GM19455 (cell line): ENCODE data around the gene SORBS1.

ENCODE experiments used
- ATAC-seq: cut with Tn5 transposase; IDR thresholded peaks from one replicate; pipeline ENCODE4 v1.9.1; 2021; ENCODE audit not compliant: unreplicated experiment

Gene SORBS1

DNA sequence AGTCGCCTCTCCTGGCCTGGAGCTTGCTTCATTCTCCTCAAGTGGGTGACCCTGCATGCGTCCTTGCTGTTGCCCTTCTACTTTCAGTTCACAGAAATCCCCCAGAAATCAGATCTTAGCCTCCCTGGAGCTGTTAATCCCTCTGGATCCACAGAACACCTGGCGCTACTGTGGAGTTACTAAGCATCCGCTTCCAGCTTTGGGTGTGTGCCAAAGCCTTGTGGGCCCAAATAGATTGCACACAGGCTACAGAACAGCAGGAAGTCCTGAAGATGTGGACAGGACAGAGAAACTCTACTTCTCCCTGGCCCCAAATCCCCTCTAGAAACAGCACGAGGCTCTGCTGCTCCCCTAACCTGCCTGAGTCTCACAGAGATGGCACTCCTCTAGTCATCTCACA is 233.8 kb downstream of the SORBS1 start:
- ATAC-seq = no peak

DNA sequence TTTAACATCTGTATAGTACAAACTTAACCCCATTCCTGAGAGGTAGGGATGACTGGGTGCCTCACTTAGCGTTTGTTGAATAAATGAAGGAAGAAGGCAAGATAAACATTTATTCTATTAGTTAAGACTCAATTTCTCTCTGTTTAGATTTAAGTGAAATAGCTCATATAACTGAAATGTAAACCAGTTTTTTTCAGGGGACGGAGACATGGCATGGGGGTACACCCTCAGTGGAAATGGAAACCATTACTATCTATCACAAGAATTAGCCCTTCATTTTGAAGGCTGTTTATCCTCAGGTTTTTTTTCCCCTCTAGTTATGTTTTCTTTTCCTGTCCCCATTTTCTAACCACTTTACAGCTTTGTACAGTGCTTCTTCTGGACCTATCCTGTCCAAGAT is 234.8 kb downstream of the SORBS1 start:
- no peak for ATAC-seq

DNA sequence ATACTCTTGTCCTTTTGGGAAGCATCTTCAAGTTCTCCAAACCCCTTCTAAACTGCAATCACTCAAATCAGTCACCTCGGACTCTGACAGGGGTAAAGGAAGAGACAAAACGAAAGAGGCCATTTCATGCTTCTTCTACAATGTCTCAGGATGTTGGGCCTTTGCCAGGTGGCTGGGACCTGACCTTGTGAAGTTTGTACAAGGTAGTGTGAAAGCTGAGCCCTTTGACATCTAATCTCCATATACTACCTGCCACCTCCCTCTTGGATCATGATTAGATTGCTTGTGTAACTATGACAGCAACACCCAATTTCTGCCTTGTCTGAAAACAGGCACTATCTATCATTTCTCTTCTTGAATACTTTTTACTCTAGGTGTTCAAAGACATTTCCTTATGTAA is 235.3 kb downstream of the SORBS1 start:
- ATAC-seq = no peak

DNA sequence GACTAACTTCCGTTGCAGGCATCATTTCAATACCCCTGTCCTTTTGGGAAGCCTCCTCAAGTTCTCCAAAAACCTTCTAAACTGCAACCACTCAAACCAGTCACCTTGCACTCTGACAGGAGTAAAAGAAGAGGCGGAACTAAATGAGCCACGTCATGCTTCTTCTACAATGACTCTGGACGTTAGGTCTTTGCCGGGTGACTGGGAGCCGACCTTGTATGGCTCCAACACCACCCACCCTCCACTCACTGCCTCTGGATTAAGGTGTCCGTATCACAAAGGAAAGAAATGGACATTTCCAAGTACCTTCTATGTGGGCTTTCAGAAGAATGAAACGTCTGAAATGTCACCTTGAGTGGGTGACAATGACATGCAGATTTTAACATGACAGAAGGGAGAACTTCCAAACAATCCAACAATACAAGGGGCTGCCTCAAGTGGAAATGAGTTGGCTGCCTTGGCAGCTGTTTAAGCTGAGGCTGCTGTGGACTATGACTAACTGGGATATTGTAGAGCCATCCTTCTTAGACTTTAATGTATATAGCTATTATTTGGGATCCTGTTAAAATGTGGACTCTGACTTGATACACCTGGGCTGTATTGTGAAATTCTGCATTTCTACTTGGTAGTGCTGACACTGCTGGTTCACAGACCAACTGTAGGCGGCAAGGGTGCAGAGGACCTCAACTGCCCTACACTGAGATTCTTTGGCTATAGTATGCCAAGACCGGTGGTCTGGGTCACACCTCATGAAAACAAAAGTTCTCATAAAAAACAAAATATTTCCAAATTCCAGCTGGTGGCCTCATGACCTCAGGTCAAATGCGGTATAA is 236.5 kb downstream of the SORBS1 start:
- ATAC-seq = no peak

DNA sequence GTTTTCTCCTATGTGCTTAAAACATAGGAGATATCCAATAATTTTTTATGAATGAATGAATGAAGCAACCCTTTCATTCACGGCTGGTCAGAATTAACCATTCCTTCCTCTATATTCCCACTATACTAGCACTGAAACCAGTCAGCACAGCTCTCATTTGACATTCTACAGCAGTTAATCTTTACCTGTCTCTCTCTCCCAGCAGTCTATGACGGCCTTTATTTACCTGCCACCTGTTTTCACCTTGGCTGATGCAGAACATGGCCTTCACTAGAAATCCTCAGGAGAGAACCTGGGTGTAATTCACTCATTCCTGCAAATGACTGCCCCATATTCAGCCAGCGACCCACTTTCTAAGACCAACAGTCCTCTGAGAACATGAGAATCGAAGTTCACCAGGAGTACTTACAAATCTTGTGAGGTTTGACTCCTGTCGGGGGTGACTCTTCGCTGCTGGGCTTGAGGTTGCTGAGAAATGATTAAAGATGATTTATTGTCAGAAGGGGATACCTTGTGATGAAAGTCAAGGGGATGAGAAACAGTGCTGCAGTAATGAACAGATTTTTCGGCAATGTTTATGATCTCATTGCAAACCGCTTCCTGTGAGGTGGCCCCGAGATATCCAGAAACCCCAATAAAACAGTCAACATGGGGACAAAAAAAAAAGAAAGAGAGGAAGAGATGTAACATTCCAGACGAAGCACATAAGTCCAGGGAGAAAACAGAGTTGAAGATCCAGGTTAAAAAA is 239.4 kb downstream of the SORBS1 start:
- ATAC-seq = no peak

DNA sequence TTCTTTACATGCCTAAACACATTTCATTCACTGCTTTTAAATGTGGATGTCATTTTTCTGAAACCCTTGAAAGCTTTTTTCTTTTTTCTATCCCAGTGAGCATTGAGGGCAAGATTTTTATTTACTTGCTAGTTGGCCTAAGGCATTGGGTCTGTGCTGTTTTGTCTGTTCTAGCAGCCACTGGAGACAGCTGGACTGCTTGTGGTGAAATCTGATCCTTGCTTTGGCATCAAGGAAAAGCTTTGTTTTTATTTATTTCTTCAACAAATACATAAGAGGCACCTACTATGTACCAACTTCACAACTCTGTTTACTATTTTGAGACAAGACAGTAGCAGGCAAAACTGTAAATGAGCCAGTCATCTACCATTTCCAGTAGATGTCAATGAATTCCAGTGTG is 241.9 kb downstream of the SORBS1 start:
- no peak for ATAC-seq

DNA sequence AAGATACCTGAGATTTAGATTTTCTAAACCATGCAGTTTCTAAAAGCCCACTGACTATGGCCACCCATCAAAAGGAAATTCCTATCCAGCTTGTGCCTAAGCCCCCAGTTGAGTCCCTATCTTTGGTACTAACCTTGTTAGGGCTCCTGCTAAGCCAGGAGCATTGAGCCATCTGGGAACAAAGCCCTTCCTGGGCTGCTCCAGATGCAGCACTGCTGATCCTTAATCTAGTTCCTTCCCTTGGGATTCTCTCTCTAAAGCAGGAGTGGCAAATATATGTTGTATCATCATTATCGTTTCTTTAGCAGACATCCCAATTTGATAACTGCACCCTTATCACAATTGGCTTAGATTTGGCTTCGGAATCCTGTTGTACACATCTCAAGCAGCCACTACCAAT is 245.7 kb downstream of the SORBS1 start:
- no peak for ATAC-seq

DNA sequence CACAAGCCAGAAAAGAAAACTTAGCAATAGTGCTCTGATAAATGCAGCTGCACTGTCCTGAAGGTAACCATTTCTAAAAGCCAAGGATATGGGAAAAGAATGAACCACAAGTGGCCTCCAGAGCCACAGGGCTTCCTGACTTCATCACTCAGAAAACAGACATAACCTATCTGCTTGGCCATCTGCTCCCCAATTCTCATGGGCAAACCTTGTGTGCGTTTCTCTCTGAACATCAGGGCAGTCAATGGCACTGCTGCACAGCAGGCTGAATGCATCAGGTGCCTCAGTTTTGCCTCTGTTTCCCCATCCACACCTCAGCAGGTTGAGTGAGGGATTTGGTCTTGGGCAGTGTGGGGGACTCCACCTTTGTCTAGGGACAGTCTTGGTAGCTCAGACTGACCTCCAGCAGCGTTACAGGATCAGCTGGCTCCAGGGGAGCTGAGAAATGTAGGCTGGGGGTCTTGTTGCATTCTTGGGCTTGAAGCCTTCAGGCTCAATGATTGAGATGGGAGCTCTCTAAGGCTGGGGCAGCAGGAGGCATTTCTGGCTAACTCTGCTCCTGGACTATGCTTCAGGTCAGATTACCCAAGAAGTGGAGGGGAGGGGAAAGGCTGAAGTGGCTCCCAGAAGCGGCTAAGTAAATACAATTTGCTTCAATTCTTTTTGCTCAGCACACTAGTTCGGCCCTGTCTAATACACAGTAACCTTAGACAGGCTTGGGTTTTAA is 246.8 kb downstream of the SORBS1 start:
- ATAC-seq = no peak

DNA sequence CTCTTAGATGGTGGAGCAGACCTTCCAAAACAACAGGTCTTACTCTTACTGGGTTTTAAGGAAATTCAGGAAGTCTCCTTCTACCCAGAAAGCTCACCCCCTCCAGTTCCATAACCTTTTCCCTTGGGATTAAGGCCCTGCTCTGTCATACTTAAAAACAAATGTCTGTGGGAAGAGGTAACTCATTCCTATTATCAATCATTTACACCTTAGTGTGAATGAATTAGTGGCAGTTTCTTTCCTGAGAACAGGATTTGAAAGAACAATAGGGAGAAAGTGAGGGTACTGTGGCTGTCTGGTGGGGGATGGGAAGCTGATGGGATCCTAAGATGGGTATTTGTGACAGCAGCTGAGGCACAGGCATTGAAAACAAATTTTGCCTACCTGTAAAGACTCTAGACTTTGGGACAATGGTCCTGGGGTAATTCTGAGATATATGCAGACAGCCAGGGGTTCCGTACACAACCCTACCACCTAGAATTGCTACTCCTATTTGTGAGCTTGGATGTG is 248.1 kb downstream of the SORBS1 start:
- ATAC-seq = no peak

DNA sequence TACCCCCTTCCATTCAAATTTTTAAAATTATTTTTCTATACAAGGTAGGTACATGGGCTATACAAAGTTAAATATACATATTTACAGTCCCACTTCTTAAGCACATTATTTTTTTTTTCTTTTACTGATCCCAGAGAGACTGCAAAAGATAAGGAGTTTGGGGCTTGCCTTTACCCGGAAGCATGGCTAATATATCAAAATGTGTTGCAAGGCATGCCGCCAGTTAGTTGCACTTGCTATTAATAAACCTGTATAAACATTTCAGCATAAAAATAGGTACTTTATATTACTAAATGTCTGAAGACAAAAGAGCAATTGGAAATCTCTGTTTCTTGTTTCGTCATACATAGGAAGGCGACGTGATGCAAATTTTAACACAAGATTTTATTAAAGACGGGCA is 248.9 kb downstream of the SORBS1 start:
- ATAC-seq = no peak

DNA sequence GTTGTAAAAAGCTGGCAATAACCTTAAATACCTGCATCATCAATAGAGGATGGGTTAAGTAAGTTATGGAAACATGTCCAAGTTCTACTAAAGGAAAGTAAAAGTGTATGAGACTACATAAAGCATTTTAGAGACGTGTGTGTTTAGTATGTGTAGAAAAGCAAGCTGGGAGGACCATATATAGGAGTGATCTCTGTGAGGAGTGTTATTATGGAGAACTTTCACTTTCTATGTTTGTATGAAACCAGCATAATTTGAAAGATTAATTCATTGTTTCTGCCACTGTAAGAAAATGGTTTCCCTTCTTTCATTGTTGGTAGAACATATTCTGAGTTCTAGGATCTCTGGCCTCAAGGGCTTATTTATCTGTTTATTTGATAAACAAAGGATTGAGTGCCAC is 251.2 kb downstream of the SORBS1 start:
- no peak for ATAC-seq

DNA sequence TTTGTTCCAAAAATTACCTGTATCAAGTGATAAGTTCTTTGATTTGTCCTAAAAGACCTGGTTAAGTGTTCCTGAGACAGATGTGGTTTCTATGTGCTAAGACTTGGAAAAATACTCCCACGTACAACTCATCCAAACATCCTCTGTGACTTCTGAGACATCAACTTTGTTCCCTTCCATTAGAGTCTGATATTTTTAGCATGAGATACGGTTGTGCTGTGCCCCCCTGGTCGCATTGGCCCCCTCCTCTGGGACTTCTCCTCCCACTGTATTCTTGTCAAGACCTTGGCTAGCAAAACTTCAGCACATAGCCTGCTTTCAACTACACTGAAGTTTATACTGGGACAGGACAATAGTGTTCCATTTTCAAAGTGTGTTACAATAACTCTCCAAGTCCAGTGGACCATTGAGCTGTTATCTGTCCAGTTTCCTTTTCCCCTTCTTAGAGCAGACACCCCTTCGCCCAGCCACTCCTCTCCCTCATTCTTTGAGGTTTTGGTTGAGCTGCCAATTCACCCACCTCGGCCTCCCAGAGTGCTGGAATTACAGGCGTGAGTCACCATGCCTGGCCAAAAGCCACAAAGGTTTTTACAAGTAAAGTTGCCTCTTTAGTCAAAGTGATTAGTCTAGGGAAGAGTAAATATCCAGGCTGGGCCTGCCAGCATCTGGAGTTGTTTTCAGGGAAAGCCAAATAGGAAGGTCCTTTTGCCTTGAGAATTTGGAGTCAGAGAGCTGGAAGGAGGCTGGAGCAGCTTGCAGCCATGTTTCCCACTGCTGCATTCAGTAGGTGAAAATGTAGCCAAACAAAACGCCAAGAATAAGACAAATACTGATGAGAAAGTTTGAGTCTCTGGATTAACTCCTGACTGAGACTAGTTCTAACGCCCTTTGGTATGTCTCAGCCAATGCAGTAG is 252.5 kb downstream of the SORBS1 start:
- ATAC-seq = no peak

DNA sequence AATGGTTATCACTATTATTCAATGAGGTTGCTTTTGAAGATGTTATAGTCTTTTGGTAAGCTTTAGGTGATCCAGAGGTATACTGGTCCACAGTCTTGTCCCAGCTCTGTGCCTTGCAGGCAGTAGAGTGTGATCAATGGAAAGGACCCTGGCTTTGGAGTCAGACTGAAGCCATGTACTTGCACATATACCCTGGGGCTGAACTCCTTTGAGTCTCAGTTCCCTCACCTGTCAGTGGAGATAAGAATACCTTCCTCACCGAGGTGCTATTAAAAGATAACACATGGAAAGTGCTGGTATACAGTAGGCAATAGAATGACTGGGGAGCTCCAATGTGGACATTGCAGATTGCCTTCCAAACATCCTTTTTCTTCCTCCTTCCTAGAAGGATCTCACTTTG is 254.3 kb downstream of the SORBS1 start:
- no peak for ATAC-seq

DNA sequence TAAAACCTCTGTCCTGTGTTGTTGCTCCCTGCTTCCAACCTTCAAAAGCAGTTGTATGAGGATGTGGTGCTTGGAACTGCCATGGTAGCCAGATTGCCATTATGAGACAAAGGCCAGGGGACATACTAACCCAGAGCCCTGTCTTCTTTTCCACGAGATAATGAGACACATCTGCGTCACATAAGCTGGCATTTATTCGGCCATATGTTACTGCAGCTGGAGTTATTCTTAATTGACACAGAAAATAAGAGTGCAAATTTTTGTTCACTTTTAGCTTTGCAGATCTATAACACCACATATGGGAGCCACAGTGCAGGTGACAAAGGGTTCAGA is 254.9 kb downstream of the SORBS1 start:
- no peak for ATAC-seq

DNA sequence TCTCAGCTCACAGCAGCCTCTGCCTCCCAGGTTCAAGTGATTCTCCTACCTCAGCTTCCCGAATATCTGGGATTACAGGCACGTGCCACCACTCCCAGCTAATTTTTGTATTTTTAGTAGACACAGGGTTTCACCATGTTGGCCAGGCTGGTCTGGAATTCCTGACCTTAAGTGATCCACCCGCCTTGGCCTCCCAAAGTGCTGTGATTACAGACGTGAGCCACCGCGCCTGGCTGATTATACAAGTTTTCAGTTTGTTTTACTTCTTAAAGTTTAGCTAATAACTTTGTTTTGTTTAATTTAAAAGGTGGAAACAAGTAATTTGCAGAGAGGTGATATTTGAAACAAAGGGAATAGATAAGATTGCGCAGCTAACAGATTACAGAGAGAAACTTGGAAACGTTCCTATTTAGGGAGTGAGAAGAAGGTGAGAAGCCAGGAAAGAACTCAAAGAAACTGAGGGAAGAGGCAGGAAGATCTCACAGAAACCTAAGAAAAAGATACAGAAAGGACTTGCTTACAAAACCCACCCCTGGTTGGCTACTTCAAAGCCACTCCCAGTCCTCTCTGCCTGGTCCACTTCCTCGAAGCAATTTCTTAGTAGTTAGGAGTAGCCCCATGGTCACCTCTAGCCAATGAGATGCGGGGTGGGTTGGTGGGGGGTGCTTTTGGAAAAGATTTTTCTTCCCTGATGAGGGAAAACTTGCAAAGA is 255.4 kb downstream of the SORBS1 start:
- no peak for ATAC-seq

DNA sequence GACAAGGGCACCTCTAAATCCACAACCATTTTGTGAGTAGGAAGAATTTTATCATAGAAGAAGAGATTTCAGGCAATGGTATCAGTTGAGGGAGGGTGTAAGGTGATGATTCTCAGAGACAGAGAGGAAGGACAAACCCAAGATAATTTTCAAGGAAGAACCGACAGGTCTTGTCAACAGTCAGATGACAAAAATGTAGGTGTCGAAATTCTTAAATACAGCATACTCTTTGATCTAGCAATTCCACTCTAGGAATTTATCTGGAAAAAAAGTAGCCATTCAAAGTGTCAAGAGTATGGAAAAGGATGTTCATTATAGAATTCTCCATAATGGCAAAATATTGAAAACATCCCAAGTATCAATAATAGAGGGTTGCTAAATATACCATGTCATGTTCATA is 256.2 kb downstream of the SORBS1 start:
- no peak for ATAC-seq

DNA sequence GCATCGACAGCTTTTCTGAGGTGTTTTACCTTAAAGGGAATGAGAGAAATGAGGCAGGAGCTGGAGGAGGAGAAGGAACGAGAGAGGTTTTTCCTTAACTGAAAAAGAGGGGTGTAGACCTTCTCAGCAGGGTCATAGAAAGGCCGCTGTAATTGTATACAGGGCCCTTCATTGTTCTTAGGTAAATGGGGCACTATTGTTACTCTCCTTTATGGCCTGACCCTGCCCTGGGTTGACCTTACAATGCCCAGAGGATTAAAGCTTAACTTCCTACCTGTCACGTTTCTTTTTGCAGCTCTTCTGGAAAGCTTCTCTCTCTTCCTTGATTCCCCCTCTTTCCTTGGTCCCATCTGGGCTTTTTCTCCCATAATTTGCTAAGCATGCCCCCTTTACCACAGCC is 256.7 kb downstream of the SORBS1 start:
- no peak for ATAC-seq

DNA sequence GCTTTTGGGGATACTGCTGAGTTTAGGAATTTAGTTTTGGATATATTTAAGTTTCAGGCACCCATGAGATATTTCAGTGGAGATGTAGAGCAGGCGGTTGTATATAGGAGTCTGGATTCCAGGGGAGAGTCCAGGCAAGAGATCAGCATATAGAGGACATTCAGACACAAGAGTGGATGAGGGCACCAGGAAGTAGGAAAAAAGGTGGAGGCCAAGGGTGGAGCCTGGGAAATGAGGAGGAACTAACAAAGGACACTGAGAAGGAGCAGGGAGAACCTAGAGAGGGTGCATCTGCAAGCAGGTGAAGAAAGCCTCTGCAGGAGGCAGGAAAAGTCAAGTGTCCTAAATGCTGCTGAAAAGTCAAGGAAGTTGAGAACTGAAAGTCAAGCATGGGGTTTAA is 257.2 kb downstream of the SORBS1 start:
- no peak for ATAC-seq

DNA sequence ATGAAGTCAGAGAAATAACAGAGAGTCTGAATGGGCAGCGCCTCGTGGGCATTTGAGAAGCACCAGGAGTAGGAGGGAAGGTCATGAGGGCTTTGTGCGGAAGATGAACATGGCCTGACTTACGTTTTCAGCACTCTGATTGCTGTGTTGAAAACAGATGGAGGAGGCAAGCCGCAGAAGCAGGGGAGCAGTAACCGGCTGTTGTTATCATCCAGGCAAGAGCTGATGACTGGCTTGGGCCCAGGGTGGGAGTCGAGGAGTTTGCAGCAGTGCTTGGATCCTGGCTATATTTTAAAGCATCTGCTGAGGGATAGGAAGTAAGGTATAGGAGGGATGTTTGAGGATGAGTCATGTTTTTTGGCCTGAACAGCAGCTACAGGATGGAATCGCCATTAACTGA is 257.6 kb downstream of the SORBS1 start:
- ATAC-seq = no peak

DNA sequence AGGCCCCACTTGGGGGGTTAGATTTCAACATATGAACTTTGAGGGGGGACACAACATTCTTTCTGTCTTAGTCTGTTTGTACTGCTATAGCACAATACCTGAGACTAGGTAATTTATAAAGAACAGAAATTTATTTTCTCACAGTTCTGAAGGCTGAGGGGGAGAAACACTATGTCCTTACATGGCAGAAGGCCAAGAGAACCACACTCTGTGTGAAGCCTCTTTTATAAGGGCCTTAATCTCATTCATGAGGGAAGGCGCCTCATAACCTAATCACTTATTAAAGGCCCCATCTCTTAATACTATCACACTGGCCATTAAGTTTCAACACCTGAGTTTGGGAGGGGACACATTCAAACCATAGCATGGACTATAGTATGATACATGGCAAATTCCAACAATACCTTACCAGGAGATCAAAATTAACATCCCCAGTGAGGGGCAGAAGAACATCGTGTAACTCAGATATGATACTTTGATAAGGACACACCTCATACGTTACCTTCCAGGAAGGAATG is 261.1 kb downstream of the SORBS1 start:
- ATAC-seq = no peak
